Endothelial cell (in vitro differentiated cells): ENCODE measurements around the gene ALG1L2. TPM values are rescaled to one million over a fixed set of nuclear protein-coding genes. Genes with fewer than 3 reads are reported as not detected.
"Not testable (repeated sequence)": the region's sequence is repeated elsewhere in the genome, so short reads cannot be mapped to it uniquely, and the experiment has no call there.

Experiments
- DNase-seq: peaks from one replicate; pipeline ENCODE4 v3.0.0; 2021; ENCODE audit warnings: low spot score
- H3K27ac Mint-ChIP-seq: one replicate; pipeline ENCODE4 v1.8.0; 2021; ENCODE audit warnings: mixed read lengths, inconsistent platforms; ENCODE audit not compliant: unreplicated experiment
- H3K27me3 Mint-ChIP-seq: one replicate; pipeline ENCODE4 v1.8.0; 2021; ENCODE audit warnings: mild to moderate bottlenecking, moderate library complexity, mixed read lengths, inconsistent platforms; ENCODE audit not compliant: unreplicated experiment
- H3K36me3 Mint-ChIP-seq: one replicate; pipeline ENCODE4 v1.8.0; 2021; ENCODE audit warnings: mild to moderate bottlenecking, low read depth, mixed read lengths, inconsistent platforms; ENCODE audit not compliant: unreplicated experiment
- H3K4me1 Mint-ChIP-seq: one replicate; pipeline ENCODE4 v1.8.0; 2021; ENCODE audit warnings: mild to moderate bottlenecking, mixed read lengths, inconsistent platforms; ENCODE audit not compliant: unreplicated experiment
- H3K4me3 Mint-ChIP-seq: one replicate; pipeline ENCODE4 v1.8.0; 2021; ENCODE audit warnings: mild to moderate bottlenecking, mixed read lengths, inconsistent platforms; ENCODE audit not compliant: unreplicated experiment
- H3K9me3 Mint-ChIP-seq: one replicate; pipeline ENCODE4 v1.8.0; 2021; ENCODE audit warnings: mixed read lengths, inconsistent platforms; ENCODE audit not compliant: unreplicated experiment
- total RNA-seq: library from RNA; stranded (reverse); fragmentation: NEBNext Ultra II Directional; extraction: Animal tissue kit (Norgen Biotek cat#: 25700); gene quantifications from one replicate; pipeline ENCODE4 v1.2.1, GENCODE V29; 2021; ENCODE audit not compliant: unreplicated experiment

Gene ALG1L2
- total RNA-seq, 1 donor from 2014 or later, result 4.4 TPM

- not testable (repeated sequence) for H3K27ac Mint-ChIP-seq, DNase-seq, H3K36me3 Mint-ChIP-seq, H3K4me3 Mint-ChIP-seq, H3K9me3 Mint-ChIP-seq, H3K27me3 Mint-ChIP-seq
- H3K4me1 Mint-ChIP-seq, result peaks cover 20% of the 10 kb centered on the region
Measured at GRCh38 chr3:130136337-130136736, 54.7 kb downstream of the ALG1L2 start.

DNA sequence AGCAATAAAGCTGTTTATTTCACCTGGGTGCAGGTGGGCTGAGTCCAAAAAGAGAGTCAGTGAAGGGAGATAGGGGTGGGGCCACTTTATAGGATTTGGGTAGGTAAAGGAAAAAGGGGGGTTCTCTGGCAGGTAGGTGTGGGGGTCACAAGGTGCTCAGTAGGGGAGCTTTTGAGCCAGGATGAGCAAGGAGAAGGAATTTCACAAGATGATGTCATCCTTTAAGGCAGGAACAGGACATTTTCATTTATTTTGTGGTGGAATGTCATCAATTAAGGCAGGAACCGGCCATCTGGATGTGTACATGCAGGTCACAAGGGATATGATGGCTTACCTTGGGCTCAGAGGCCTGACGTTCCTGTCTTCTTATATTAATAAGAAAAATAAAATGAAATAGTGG, 56.1 kb downstream of the ALG1L2 start:
- H3K27ac Mint-ChIP-seq, H3K4me3 Mint-ChIP-seq: not testable (repeated sequence)
- peaks cover 20% of the 10 kb centered on the region for H3K4me1 Mint-ChIP-seq

DNA sequence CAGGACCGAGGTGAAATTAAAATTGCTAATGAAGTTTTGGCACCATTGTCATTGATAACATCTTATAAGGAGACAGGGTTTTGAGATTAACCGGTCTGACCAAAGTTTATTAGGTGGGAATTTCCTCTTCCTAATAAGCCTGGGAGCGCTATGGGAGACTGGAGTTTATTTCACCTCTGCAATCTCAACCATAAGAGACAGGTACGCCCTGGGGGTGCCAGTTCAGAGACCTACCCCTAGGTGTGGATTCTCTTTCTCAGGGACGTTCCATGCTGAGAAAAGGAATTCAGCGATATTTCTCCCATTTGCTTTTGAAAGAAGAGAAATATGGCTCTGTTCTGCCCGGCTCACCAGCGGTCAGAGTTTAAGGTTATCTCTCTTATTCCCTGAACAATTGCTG, 57.4 kb downstream of the ALG1L2 start:
- DNase-seq, H3K27ac Mint-ChIP-seq, H3K36me3 Mint-ChIP-seq, H3K9me3 Mint-ChIP-seq, H3K27me3 Mint-ChIP-seq, H3K4me3 Mint-ChIP-seq: not testable (repeated sequence)
- peaks cover 20% of the 10 kb centered on the region for H3K4me1 Mint-ChIP-seq

More for the DNA sequence above, 56.1 kb downstream of the ALG1L2 start:
- not testable (repeated sequence) for H3K36me3 Mint-ChIP-seq, H3K27me3 Mint-ChIP-seq, H3K9me3 Mint-ChIP-seq, DNase-seq

GRCh38 chr3:130140756-130141155, 59.1 kb downstream of the ALG1L2 start:
- H3K36me3 Mint-ChIP-seq, DNase-seq, H3K9me3 Mint-ChIP-seq, H3K27me3 Mint-ChIP-seq: not testable (repeated sequence)
- Mint-ChIP-seq H3K4me1 (peaks cover 20% of the 10 kb centered on the region), H3K4me3 (peak overlapping the region; percentile 15), H3K27ac (peak overlapping the region; percentile 87)

DNA sequence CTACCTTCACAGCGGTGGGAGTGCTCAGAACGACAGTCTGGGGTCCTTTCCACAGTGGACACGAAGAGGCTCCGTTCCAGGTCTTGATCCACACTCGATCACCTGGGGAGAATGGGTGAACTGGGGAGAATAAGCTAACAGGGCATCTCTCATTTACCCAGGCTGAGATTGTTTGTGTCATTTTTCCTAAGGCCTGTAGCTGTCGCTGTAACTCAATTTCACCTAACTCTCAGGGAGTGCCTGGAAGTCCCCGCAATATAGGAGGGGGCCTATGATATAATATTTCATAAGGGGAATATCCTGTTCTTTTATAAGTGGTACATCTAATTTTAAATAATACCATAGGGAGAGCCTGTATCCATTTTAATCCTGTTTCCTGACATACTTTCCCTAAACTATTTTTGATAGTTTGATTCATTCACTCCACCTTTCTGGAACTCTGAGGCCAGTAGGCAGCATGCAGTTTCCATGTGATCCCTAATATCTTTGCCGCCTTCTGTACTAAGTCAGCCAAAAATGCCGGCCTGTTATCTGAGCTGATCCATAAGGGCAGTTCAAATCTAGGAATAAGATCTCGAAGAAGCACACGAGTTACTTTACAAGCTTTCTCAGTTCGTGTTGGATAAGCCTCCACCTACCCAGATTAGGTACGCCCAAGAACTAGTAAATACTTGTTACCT, 62.2 kb downstream of the ALG1L2 start:
- H3K4me3 Mint-ChIP-seq, result not testable (repeated sequence)
- peaks cover 28% of the 10 kb centered on the region for H3K4me1 Mint-ChIP-seq

GRCh38 chr3:130144328-130144650, 62.7 kb downstream of the ALG1L2 start:
- not testable (repeated sequence) for H3K27ac Mint-ChIP-seq, H3K4me3 Mint-ChIP-seq, DNase-seq, H3K9me3 Mint-ChIP-seq, H3K36me3 Mint-ChIP-seq, H3K27me3 Mint-ChIP-seq
- peaks cover 28% of the 10 kb centered on the region for H3K4me1 Mint-ChIP-seq

More for the DNA sequence above, 62.2 kb downstream of the ALG1L2 start:
- not testable (repeated sequence) for DNase-seq, H3K27ac Mint-ChIP-seq, H3K36me3 Mint-ChIP-seq, H3K9me3 Mint-ChIP-seq, H3K27me3 Mint-ChIP-seq

DNA sequence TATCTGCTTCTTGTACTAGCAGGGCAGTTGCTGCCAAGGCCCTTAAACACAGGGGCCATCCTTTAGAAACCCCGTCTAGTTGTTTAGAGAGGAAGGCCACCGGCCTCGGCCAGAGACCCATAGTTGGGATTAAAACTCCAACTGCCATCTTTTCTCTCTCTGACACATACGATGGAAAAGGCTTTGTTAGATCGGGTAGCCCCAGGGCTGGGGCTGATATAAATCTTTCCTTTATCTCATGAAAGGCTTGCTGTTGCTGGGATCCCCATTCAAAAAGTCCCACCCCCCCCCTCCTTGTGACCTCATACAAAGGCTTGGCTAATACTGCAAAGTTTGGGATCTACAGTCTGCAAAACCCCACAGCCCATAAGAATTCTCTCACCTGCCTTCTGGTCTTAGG, 63.8 kb downstream of the ALG1L2 start:
- H3K4me1 Mint-ChIP-seq, result peaks cover 19% of the 10 kb centered on the region

DNA sequence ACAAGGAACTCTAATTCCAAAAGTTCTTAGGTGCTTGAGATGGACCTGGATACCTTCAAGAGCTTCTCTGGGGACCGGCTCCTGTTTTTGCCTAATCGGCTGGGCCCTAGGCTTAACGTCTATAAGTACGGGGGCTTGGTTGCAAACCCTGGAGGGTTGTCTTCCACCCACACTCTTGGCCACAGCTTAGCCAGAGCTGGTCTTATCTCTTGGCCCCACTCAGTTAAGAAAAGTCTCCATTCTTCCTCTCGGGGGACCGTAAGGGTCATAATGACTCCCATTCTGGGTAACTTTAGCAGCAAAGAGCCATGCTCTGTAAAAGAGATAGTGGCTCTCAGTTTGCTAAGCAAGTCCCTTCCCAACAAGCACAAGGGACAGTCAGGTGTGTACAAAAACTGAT, 64.8 kb downstream of the ALG1L2 start:
- not testable (repeated sequence) for H3K27ac Mint-ChIP-seq, H3K4me3 Mint-ChIP-seq, DNase-seq, H3K36me3 Mint-ChIP-seq, H3K27me3 Mint-ChIP-seq, H3K9me3 Mint-ChIP-seq
- peaks cover 11% of the 10 kb centered on the region for H3K4me1 Mint-ChIP-seq

More for the DNA sequence above, 63.8 kb downstream of the ALG1L2 start:
- DNase-seq, H3K27ac Mint-ChIP-seq, H3K9me3 Mint-ChIP-seq, H3K36me3 Mint-ChIP-seq, H3K4me3 Mint-ChIP-seq, H3K27me3 Mint-ChIP-seq: not testable (repeated sequence)

Other genes with a start within 250 kb of the ALG1L2 start
- gene TMCC1, start 188.1 kb upstream of the ALG1L2 start, total RNA-seq, result 50.9 TPM
- 0.49 TPM for gene TRH, start 107.1 kb upstream of the ALG1L2 start, total RNA-seq